PC-9 (cell line): ENCODE measurements around the gene FURIN.
"Not testable (repeated sequence)": the region's sequence is repeated elsewhere in the genome, so short reads cannot be mapped to it uniquely, and the experiment has no call there.

Experiments used
- CTCF ChIP-seq: fragments of 200-600 bp; sonication (generic); conservative IDR thresholded peaks from 2 replicates; pipeline ENCODE4 v1.6.1; 2017; ENCODE audit warnings: mixed run types, antibody characterized with exemption, mild to moderate bottlenecking, moderate library complexity
- EZH2 ChIP-seq: fragments of 200-600 bp; sonication (generic); IDR thresholded peaks from 2 replicates; pipeline ENCODE4 v1.8.0; 2017; ENCODE audit warnings: antibody characterized with exemption, low read depth

- TF ChIP-seq EZH2, CTCF: not testable (repeated sequence)
Measured at GRCh38 chr15:90897131-90897655, 28.8 kb downstream of the FURIN start.
